ENCODE results near the gene NR6A1. TPM values are rescaled to one million over a fixed set of nuclear protein-coding genes. Genes with fewer than 3 reads are reported as not detected.
A peak's percentile ranks its signal among the peaks of the same experiment; 100 is the strongest.

Gene NR6A1
- total RNA-seq, 4 donors from 2014 or later: 9.7 to 14.6 (median 12.5) TPM

DNA sequence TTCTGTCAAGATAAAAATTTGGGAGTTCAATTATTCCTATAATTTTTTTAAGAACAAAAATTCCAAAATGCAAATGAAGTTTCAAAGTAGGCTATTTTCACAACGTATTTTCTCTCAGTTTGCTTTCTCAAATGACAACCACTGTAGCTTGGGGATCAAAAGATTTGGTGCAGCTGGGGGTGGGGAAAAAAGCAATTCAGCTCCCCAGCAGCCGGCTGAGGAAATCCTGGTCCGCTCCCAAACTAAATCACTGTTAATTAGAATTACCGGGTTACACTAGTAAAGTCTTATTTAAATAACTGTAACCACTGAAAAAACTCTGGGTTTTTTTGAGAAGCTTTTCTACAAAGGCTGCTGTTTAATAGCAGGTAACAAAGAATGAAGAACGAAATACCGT lies 5.7 kb downstream of the NR6A1 start:
- intact Hi-C loops (cut with DNase I; ENCODE audit: low total_unique reads): no loop called here
- in situ Hi-C loops (cut with MboI; ENCODE audit: low pct_ligation_motif_present in 1 of 4, low pct_unique_long_range_greater_than_20kb in 1 of 4, low sequenced_read_pairs in 3 of 4): no loop called here

DNA sequence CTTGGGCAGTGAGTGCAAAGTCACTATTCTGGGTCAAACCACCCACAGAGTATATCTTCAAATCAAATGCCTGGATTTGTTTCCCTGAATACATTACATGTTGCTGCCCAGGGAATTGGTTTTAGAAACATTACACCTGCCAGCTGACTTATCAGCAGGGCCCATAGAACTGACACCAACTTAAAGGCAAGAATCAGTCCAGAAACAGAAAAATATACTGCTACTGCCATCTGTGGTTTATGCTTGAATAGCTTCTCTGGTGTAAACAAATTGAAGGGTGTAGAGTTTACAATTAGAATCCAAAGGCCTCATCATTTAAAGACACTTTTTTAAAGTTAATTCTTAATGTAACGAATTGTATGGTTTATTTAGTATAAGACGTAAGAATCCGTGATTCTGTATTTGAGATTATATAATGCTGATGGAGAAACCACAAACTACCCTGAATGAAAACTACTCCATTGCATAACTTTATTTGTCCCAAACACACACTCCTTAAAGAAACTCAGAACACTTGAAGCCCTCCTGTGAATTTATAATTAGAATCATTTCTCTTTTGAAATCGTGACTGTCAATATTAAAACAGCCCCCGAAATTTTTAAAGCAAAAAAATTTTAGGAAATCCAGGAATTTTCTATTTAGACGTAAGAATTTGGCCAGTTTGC lies 6.2 kb downstream of the NR6A1 start:
- TF ChIP-seq, protein P1, sequence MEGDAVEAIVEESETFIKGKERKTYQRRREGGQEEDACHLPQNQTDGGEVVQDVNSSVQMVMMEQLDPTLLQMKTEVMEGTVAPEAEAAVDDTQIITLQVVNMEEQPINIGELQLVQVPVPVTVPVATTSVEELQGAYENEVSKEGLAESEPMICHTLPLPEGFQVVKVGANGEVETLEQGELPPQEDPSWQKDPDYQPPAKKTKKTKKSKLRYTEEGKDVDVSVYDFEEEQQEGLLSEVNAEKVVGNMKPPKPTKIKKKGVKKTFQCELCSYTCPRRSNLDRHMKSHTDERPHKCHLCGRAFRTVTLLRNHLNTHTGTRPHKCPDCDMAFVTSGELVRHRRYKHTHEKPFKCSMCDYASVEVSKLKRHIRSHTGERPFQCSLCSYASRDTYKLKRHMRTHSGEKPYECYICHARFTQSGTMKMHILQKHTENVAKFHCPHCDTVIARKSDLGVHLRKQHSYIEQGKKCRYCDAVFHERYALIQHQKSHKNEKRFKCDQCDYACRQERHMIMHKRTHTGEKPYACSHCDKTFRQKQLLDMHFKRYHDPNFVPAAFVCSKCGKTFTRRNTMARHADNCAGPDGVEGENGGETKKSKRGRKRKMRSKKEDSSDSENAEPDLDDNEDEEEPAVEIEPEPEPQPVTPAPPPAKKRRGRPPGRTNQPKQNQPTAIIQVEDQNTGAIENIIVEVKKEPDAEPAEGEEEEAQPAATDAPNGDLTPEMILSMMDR (IDR thresholded peaks at IDR 0.05): peak in 2 of 5 experiments; percentile 27 to 38
- TF ChIP-seq EP300 (IDR thresholded peaks at IDR 0.05; ENCODE audit: low read depth): no peak
- Histone ChIP-seq H3K27me3 (peaks cover 56% of the 10 kb centered on the region), H3K4me1 (peaks cover 0 to 41% (median 21%) of the 10 kb centered on the region in 4 donors), H3K4me3 (no peak overlapping the region), H3K9me3 (no peaks in the 10 kb centered on the region), H3K27ac (no peak overlapping the region), H3K36me3 (no peaks in the 10 kb centered on the region)
- intact Hi-C loops (cut with DNase I; ENCODE audit: low total_unique reads) (no loop called here), in situ Hi-C loops (cut with MboI; ENCODE audit: low pct_ligation_motif_present in 1 of 4, low pct_unique_long_range_greater_than_20kb in 1 of 4, low sequenced_read_pairs in 3 of 4) (no loop called here)
- no peak for DNase-seq
- 68 to 75% methylated on average over 6 of the region's 6 CpGs for WGBS, 2 donors (ENCODE audit: low coverage in 1 of 2)

More for the DNA sequence above, 5.7 kb downstream of the NR6A1 start:
- Histone ChIP-seq H3K27ac (no peak overlapping the region), H3K4me1 (peaks cover 0 to 46% (median 26%) of the 10 kb centered on the region in 4 donors), H3K9me3 (no peaks in the 10 kb centered on the region), H3K36me3 (no peaks in the 10 kb centered on the region), H3K4me3 (no peak overlapping the region), H3K27me3 (peaks cover 61% of the 10 kb centered on the region)
- WGBS, 2 donors (ENCODE audit: low coverage in 1 of 2): 58 to 72% methylated on average over 6 of the region's 6 CpGs
- TF ChIP-seq, protein P1 (IDR thresholded peaks at IDR 0.05): no peak
- TF ChIP-seq POLR2AphosphoS5 (IDR thresholded peaks at IDR 0.05) (no peak), EP300 (IDR thresholded peaks at IDR 0.05; ENCODE audit: low read depth) (no peak), POLR2A (IDR thresholded peaks at IDR 0.05) (no peak)
- no peak for DNase-seq

DNA sequence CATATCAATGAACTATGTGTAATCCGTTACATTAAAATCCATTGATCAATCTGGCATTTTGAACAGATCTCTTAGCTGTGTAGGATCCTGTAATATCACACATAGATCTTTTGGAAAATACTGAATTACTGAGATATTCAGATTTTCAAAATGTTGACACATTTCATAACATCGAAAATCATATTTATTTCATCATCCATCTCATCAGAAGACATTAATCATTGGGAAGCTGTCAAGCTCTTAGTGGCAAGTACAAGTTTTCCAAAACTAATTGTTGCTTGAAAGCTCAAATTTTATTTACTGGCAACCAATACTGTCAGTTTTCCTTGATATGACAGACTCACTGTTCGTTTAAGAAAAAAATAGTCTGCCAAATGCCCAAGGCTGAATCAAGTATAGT lies 8.5 kb downstream of the NR6A1 start:
- TF ChIP-seq, protein P1 (IDR thresholded peaks at IDR 0.05): no peak
- TF ChIP-seq POLR2A (IDR thresholded peaks at IDR 0.05): no peak
- TF ChIP-seq POLR2AphosphoS5 (IDR thresholded peaks at IDR 0.05): no peak
- TF ChIP-seq EP300 (IDR thresholded peaks at IDR 0.05; ENCODE audit: low read depth): no peak
- intact Hi-C loops (cut with DNase I; ENCODE audit: low total_unique reads): no loop called here
- 80 to 91% methylated on average over 3 of the region's 3 CpGs for WGBS, 2 donors (ENCODE audit: low coverage in 1 of 2)
- in situ Hi-C loops (cut with MboI; ENCODE audit: low pct_ligation_motif_present in 1 of 4, low pct_unique_long_range_greater_than_20kb in 1 of 4, low sequenced_read_pairs in 3 of 4): no loop called here
- Histone ChIP-seq H3K27me3 (peaks cover 36% of the 10 kb centered on the region), H3K4me3 (no peak overlapping the region), H3K36me3 (no peaks in the 10 kb centered on the region), H3K9me3 (no peaks in the 10 kb centered on the region), H3K4me1 (peaks cover 0 to 33% (median 5%) of the 10 kb centered on the region in 4 donors), H3K27ac (no peak overlapping the region)
- no peak for DNase-seq

DNA sequence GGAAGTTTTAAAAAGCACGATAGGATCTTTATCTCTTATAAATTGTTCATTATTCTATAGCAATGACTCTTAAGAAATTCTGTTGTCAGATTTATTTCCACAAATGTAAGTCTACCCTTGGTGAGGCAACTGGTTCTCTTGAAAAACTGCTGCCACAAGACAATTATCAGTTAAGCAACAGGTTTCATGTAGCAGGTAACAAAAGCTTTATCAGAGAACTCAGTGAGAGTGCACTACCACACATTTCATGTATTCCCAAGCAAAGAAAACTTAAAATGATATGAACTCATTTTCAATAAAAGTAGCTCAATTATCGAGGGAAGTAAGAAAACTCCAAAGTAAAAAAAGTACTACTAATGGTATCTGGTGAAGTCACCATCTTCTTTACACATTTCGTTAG lies 9.4 kb downstream of the NR6A1 start:
- H3K9me3 ChIP-seq: no peaks in the 10 kb centered on the region
- no peak overlapping the region for H3K4me3 ChIP-seq
- intact Hi-C loops (cut with DNase I; ENCODE audit: low total_unique reads): no loop called here
- 78 to 86% methylated on average over 2 to 3 of the region's 3 CpGs for WGBS, 2 donors (ENCODE audit: low coverage in 1 of 2)
- peaks cover 0 to 24% (median 0%) of the 10 kb centered on the region in 4 donors for H3K4me1 ChIP-seq
- no peak for TF ChIP-seq POLR2A (IDR thresholded peaks at IDR 0.05)
- TF ChIP-seq, protein P1 (IDR thresholded peaks at IDR 0.05): no peak
- TF ChIP-seq POLR2AphosphoS5 (IDR thresholded peaks at IDR 0.05): no peak
- TF ChIP-seq EP300 (IDR thresholded peaks at IDR 0.05; ENCODE audit: low read depth): no peak
- in situ Hi-C loops (cut with MboI; ENCODE audit: low pct_ligation_motif_present in 1 of 4, low pct_unique_long_range_greater_than_20kb in 1 of 4, low sequenced_read_pairs in 3 of 4): no loop called here
- no peak for DNase-seq
- no peaks in the 10 kb centered on the region for H3K36me3 ChIP-seq
- H3K27ac ChIP-seq: no peak overlapping the region
- peaks cover 36% of the 10 kb centered on the region for H3K27me3 ChIP-seq
